OCI-LY3 (cell line): ENCODE results near the gene MAB21L4.

Source experiments
- EZH2phosphoT487 ChIP-seq: fragments of 200-600 bp; shearing (Covaris generic); IDR thresholded peaks from 2 replicates; pipeline ENCODE4 v1.6.1; 2018; ENCODE audit warnings: antibody characterized with exemption, mixed run types, low read depth
- TF ChIP-seq, protein P1 (sequence below): fragments of 200-600, 300-600 bp; sonication (generic); IDR thresholded peaks from 2 replicates; pipeline ENCODE4 v1.5.1; 2014; ENCODE audit warnings: antibody characterized with exemption, low read length, low read depth

- TF ChIP-seq, protein P1, sequence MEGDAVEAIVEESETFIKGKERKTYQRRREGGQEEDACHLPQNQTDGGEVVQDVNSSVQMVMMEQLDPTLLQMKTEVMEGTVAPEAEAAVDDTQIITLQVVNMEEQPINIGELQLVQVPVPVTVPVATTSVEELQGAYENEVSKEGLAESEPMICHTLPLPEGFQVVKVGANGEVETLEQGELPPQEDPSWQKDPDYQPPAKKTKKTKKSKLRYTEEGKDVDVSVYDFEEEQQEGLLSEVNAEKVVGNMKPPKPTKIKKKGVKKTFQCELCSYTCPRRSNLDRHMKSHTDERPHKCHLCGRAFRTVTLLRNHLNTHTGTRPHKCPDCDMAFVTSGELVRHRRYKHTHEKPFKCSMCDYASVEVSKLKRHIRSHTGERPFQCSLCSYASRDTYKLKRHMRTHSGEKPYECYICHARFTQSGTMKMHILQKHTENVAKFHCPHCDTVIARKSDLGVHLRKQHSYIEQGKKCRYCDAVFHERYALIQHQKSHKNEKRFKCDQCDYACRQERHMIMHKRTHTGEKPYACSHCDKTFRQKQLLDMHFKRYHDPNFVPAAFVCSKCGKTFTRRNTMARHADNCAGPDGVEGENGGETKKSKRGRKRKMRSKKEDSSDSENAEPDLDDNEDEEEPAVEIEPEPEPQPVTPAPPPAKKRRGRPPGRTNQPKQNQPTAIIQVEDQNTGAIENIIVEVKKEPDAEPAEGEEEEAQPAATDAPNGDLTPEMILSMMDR, result no peak
- TF ChIP-seq EZH2phosphoT487, result no peak
Observed at GRCh38 chr2:240894006-240894405, 1.9 kb downstream of the MAB21L4 start.
